Eye (tissue), 1 donor: ENCODE measurements around the gene FBXO34.
"Not testable (repeated sequence)": the region's sequence is repeated elsewhere in the genome, so short reads cannot be mapped to it uniquely, and the experiment has no call there.

Experiments
- DNase-seq: peaks from one replicate; pipeline ENCODE4 v3.0.0-alpha.2; 2015

FBXO34 gene

GRCh38 chr14:55348766-55349453 lies 77.7 kb downstream of the FBXO34 start:
- DNase-seq: no peak

DNA sequence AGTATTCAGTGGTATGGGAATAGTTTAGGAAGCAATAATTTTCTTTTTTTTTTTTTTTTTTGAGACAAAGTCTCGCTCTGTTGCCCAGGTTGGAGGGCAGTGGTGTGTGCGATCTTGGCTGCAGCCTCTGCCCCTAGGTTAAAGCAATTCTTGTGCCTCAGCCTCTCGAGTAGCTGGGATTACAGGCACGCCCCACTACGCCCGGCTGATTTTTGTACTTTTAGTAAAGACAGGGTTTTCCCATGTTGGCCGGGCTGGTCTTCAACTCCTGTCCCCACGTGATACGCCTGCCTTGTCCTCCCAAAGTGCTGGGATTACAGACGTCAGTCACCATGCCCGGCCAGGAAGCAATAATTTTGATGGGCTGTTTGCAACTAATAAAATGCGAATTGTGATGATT lies 78.3 kb downstream of the FBXO34 start:
- DNase-seq: no peak

DNA sequence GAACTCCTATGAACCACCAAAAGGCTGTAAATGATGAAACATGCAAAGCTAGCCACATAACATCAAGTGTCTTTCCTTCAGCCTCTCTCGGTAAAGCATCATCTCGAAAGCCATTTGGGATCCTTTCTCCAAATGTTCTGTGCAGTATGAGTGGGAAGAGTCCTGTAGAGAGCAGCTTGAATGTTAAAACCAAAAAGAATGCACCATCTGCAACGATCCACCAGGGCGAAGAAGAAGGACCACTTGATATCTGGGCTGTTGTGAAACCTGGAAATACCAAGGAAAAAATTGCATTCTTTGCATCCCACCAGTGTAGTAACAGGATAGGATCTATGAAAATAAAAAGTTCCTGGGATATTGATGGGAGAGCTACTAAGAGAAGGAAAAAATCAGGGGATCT lies 79.2 kb downstream of the FBXO34 start:
- no peak for DNase-seq

DNA sequence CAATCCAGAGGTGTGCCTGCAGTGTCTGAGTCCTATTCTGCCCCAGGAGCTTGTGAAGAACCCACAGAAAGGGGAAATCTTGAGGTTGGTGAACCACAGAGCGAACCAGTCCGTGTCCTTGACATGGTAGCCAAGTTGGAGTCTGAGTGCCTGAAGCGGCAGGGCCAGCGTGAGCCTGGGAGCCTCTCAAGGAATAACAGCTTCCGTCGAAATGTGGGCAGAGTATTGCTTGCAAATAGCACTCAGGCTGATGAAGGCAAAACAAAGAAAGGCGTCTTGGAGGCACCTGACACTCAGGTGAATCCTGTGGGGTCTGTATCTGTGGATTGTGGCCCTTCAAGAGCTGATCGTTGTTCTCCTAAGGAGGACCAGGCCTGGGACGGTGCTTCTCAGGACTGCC lies 79.9 kb downstream of the FBXO34 start:
- DNase-seq: no peak

DNA sequence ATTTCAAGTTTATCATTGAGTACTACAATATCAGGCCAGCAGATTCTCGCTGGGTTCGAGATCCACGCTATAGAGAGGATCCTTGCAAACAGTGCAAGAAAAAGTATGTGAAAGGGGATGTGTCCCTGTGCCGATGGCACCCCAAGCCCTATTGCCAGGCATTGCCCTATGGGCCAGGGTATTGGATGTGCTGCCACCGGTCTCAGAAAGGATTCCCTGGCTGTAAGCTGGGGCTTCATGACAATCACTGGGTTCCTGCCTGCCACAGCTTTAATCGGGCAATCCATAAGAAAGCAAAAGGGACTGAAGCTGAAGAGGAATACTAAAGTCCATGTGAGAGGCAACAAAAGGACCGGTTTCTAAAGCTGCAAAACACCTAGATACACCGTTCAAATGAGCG lies 81.0 kb downstream of the FBXO34 start:
- no peak for DNase-seq

GRCh38 chr14:55353686-55354467 lies 82.7 kb downstream of the FBXO34 start:
- no peak for DNase-seq

DNA sequence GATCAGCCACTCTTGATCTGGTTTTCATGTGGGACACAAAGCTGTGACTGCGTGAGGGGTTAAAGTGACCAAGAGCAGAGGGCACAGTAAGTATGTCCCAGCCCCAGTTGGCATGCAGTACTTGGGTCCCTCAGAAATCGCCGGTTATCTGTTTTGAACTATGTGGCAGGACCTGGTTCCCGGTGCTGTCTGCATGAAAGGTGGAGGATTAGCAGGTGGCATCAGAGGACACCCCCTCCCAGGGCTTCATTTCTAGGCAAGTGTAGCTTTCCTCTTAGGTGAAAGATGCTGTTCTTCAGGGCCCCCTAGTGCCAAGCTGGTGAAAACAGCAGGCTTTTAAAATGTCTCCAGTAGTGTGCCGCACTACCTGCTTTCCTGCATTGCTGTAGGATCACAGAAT lies 83.3 kb downstream of the FBXO34 start:
- DNase-seq: peak; percentile 76

DNA sequence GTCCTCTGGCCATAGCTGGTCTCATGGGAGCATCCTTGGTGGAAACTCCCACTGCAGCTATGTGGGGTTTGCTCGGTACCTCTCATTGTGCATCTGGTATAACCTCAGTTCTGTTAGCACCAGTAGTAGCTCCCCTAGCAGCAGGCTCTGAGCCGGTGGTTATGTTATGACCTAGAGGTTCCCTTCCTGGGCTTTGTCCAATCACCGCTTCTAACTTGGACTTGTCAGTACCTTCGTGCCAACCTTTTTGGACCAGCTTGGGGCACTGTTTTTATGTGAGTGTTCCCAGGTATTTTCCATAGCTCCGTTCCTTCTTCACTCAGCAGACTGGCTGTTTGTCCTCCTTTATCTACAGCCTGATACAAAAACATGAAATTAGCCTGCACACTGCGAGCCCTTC lies 84.7 kb downstream of the FBXO34 start:
- DNase-seq: no peak

DNA sequence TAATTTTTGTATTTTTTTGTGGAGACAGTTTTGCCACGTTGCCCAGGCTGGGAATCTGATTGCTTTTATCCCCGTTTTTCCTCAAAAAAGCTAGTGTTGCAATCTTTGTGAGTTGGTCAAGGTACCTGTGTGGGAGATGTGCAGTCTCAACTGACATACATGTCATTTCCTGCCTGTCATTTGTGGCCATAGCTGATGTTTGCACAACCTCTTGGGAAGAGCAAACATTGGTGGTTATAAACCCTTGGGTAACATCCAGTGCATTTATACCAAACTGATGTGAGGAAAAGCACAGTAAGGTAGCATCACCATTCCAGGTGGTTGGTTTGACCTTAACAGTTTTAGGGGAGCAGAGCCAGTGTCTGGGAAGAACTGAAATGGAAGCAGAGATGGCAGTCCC lies 85.7 kb downstream of the FBXO34 start:
- no peak for DNase-seq

DNA sequence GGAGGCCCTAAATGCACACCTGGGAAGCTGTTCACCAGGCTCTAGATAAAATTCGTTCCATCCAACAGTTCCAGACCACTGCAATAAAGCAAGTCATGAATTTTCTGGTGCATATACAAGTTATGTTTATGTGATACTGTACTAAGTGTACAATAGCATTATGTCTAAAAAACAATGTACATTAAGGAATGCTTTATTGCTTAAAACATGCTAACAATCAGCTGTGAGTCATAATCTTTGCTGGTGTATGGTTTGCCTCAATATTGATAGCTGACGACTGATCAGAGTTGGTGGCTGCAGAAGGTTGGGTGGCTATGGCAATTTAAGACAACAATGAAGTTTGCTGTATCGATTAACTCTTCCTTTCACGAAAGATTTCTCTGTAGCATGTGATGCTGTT lies 88.1 kb downstream of the FBXO34 start:
- no peak for DNase-seq

DNA sequence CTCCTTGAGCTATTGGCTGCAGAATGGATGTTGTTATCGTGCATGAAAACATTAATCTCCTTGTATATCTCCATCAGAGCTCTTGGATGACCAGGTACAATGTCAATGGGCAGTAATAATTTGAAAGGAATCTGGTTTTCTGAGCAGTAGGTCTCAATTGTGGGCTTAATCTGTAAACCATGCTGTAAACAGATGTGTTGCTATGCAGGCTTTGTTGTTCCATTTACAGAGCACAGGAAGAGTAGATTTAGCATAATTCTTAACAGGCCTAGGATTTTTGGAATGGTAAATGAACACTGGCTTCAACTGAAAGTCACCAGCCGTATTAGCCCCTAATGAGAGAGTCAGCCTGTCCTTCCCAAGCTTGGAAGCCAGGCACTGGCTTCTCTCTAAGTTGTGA lies 90.0 kb downstream of the FBXO34 start:
- no peak for DNase-seq

DNA sequence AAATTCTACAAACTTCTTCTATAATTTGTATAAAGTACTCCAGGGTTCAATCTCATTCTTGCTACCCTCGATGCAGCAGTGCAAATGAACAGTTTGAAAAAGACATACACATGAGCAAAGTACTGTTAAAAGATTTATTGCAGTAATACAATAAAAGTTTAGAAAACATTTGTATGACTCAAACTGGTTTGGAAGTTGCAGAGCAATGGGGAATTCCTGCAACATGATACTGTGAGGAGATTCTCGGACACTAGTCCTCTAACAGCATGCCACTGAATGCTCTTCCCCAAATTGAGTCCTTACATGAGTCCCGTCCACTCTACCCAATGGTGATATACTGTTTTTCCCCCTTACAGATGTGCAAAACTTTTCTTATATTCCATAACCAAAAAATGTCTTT lies 95.0 kb downstream of the FBXO34 start:
- DNase-seq: no peak

- DNase-seq: no peak
These were observed 99.7 kb downstream of the FBXO34 start for GRCh38 chr14:55370883-55371455.

GRCh38 chr14:55372423-55372822 lies 101.2 kb downstream of the FBXO34 start:
- DNase-seq: no peak

DNA sequence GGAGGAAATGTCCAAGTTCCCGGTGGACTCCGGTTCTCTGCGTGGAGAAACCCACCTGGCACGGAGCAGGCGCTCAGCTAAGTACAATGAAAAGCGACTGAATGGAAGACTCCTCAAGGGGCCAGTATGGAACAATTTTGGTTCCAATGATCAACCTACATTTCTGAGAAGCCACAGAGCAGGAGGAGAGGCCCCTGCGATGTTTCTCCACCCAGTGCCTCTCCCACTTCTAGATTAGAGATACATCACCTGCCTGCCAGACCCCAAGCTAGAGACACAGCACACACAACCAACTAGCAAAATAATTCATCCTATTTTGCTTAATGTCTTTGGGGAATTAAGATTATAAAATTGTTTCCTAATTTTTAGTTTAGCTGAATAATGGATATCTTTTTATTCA lies 101.6 kb downstream of the FBXO34 start:
- DNase-seq: no peak

DNA sequence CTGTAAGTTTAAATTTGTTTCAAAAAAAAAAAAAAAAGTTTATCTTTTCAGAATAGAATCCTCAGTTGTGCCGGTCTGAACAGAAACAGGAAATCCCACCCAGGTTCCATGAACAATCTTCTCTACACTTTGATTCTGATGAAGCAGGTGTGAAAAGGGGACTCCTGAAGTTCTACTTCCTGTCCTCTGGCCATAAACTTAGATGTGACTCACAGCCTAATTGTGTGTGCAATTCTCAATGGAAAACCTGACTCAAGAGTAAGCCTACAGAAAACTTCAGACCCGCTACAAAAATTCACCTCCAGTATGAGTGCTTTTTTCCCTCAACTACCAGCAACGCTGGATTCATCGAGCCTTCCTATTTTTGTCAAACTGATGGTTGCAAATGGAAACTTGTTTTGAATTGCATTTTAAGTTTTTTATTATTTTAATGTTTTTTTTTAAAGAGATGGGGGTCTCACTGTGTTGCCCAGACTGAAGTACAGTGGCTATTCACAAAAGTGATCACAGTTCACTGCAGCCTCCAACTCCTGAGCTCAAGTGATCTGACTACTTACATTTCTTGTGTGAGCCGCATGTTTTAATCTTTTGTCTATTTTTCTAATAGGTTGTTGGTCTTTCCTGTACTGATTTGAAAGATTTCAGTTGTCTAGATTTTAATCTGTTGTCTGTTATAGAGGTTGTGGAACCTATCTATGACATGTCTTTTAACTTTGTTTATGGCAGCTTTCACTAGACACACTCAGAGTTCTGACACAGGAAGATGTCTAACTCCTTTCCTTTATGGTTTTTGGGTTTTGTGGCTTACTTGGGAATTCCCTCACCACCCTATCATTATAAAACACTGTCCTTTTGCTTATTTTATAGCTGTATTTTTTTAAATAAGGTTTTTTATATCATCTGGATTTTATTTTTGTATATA lies 102.8 kb downstream of the FBXO34 start:
- DNase-seq: no peak

DNA sequence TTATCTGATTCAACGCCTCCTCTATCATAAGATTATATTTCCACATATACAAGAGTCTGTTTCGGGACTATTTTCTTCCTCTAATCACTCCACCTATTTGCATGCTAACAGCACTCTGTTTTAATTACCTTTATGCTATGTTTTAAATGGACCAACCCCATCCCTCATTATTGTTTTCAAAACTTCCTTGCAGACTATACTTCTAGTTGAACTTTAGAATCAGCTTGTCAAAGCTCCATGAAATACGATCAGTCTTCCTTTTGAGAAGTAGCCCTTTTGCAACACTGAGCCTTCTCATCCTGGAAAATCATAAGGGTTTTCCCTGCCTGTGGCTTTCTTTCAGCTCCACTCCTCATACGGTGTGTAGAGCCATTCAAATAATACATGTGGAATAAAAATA lies 103.5 kb downstream of the FBXO34 start:
- DNase-seq: no peak

DNA sequence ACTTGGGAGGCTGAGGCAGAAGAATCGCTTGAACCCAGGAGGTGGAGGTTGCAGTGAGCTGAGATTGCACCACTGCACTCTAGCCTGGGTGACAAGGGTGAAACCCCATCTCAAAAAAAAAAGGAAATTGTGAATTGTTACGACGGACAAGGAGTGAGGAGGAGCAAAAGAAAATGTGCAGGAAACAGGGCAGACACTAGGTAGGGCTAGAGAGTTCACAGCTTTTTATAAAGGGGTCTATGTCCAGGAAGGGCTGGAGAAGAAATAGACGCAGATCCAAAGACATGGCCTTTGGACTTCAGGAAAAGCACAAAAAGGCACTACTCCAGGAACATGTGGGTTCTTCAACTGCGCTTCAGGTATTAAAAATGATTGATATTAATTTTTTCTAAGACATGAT lies 106.0 kb downstream of the FBXO34 start:
- no peak for DNase-seq

DNA sequence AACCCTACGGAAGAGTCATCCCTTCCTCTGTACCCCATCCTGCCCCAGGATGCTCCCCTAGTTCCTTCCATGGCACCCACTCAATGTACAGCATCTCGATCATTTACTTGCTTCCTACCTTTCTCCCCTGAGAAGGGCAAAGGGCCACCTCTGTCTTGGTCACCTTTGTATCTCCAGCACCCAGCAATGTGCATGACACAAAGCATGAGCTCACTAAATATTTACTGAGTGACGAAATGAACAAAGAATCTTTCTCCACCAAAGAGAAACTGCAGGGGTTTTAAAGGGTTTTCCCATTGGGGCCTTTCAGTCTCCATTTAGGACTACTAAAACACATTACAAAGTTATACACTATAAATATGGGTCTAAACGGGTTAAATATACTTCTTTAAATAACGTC lies 109.8 kb downstream of the FBXO34 start:
- no peak for DNase-seq

DNA sequence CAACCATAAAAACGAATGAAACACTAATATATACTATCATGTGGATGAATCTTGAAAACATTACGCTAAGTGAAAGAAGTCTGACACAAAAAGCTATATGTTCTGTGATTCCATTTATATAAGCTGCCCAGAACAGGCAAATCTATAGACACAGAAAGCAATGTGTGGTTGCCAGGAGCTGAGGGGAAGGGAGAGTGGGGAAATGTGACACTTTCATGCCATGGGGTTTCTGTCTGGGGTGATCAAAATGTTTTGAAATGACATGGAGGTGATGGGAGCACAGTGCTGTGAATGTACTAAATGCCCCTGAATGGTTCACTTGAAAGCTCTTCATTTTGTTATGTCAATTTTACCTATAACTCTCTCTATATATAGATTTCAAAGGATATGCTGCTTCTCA lies 110.3 kb downstream of the FBXO34 start:
- no peak for DNase-seq

- no peak for DNase-seq
These were observed 111.3 kb downstream of the FBXO34 start for GRCh38 chr14:55382483-55382882.

DNA sequence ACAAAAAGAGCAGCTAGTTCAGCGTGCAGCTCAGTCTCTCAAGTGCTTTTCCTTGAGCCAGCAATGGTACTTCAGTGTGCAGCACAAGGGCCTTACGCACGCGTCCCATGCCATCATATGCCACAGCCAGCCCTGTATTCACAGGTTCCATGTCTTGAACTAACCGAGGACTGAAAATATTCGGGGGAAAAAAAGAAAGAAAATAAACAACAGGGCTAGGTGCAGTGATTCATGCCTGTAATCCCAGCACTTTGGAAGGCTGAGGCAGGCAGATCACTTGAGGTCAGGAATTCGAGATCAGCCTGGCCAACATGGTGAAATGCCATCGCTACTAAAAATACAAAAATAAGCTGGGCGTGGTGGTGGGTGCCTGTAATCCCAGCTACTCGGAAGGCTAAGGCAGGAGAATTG lies 111.8 kb downstream of the FBXO34 start:
- not testable (repeated sequence) for DNase-seq

GRCh38 chr14:55383541-55384140 lies 112.4 kb downstream of the FBXO34 start:
- no peak for DNase-seq
